HepG2 (cell line): Measurements from ENCODE around the gene SLC25A45. TPM values are rescaled to one million over a fixed set of nuclear protein-coding genes. Genes with fewer than 3 reads are reported as not detected.
A peak's percentile ranks its signal among the peaks of the same experiment; 100 is the strongest.

Experiments
- ATF7-NPFF ChIP-seq: sonication (generic); formaldehyde crosslinking; IDR thresholded peaks from 2 replicates; pipeline ENCODE4 v1.8.1; 2023; ENCODE audit warnings: mild to moderate bottlenecking, low read depth, missing genetic modification reagents, moderate library complexity
- FOXP4 ChIP-seq: sonication (generic); formaldehyde crosslinking; IDR thresholded peaks from 2 replicates; pipeline ENCODE4 v1.4.0; 2020; ENCODE audit warnings: missing genetic modification reagents
- GZF1 ChIP-seq: sonication (generic); formaldehyde crosslinking; IDR thresholded peaks from 2 replicates; pipeline ENCODE4 v1.5.1; 2020; ENCODE audit warnings: mild to moderate bottlenecking, missing genetic modification reagents
- HNF4A ChIP-seq: sonication (generic); formaldehyde crosslinking; IDR thresholded peaks from 2 replicates; pipeline ENCODE4 v1.4.0; 2020; ENCODE audit warnings: missing genetic modification reagents
- MEIS2 ChIP-seq: sonication (generic); formaldehyde crosslinking; IDR thresholded peaks from 2 replicates; pipeline ENCODE4 v1.9.0; 2021; ENCODE audit warnings: mild to moderate bottlenecking, missing genetic modification reagents
- POLR2AphosphoS2 ChIP-seq: IDR thresholded peaks from 2 replicates; pipeline ENCODE4 v1.6.1; 2011; ENCODE audit warnings: low read depth, low read length, improper control_type of control experiment
- STAG1 ChIP-seq: sonication (generic); formaldehyde crosslinking; IDR thresholded peaks from 2 replicates; pipeline ENCODE4 v1.4.0; 2020; ENCODE audit warnings: missing genetic modification reagents
- TCF7L2 ChIP-seq: IDR thresholded peaks from 2 replicates; pipeline ENCODE4 v1.6.1; 2011; ENCODE audit warnings: mild to moderate bottlenecking, low read depth, low read length, moderate library complexity
- TFDP2 ChIP-seq: sonication (generic); formaldehyde crosslinking; IDR thresholded peaks from 2 replicates; pipeline ENCODE4 v1.4.0; 2020; ENCODE audit warnings: missing genetic modification reagents
- THAP9 ChIP-seq: sonication (generic); formaldehyde crosslinking; IDR thresholded peaks from 2 replicates; pipeline ENCODE4; 2020; ENCODE audit warnings: missing genetic modification reagents, mild to moderate bottlenecking, borderline replicate concordance
- ZBTB25 ChIP-seq: IDR thresholded peaks from 2 replicates; pipeline ENCODE4 v1.6.1; 2018; ENCODE audit warnings: missing genetic modification reagents
- ZFP62 ChIP-seq: sonication (generic); formaldehyde crosslinking; IDR thresholded peaks from 2 replicates; pipeline ENCODE4 v1.4.0; 2020; ENCODE audit warnings: missing genetic modification reagents
- ZMAT3 ChIP-seq: sonication (generic); formaldehyde crosslinking; conservative IDR thresholded peaks from 2 replicates; pipeline ENCODE4 v1.7.0; 2021; ENCODE audit warnings: missing genetic modification reagents
- ZNF350 ChIP-seq: sonication (generic); formaldehyde crosslinking; IDR thresholded peaks from 2 replicates; pipeline ENCODE4 v1.4.0; 2020; ENCODE audit warnings: mild to moderate bottlenecking, low read depth, missing genetic modification reagents, borderline replicate concordance
- ZNF709 ChIP-seq: sonication (generic); formaldehyde crosslinking; IDR thresholded peaks from 2 replicates; pipeline ENCODE4 v1.5.0; 2020; ENCODE audit warnings: mild to moderate bottlenecking, missing genetic modification reagents
- ZNF792 ChIP-seq: IDR thresholded peaks from 2 replicates; pipeline ENCODE4 v1.6.1; 2016
- ZSCAN22 ChIP-seq: sonication (generic); formaldehyde crosslinking; IDR thresholded peaks from 2 replicates; pipeline ENCODE4 v1.4.0; 2020; ENCODE audit warnings: mild to moderate bottlenecking, missing genetic modification reagents
- polyA plus RNA-seq, 8 experiments: library from polyadenylated mRNA; depleted of rRNA in 3 of 8; stranded (reverse) in 7 of 8; unstranded in 1 of 8; fragments of >200 nt; fragmentation: Illumina TruSeq in 4 of 8; extraction: Trizol in 4 of 8; gene quantifications; 2 replicates each; pipeline versions ENCODE4 v1.2.1 to v1.2.3, GENCODE V29; 2011 to 2016; ENCODE audit warnings: low read depth in 4 of 8, missing spikeins in 1 of 8, mixed read lengths in 1 of 8; ENCODE audit not compliant: insufficient read depth in 1 of 8
- total RNA-seq, 5 experiments: library from RNA; depleted of rRNA; stranded (reverse); fragments of >200 nt; fragmentation: Illumina TruSeq; extraction: Trizol; gene quantifications; 2 replicates each; pipeline ENCODE4 v1.2.3, GENCODE V29; 2016; ENCODE audit warnings: low read depth in 1 of 5
- TF ChIP-seq, protein P1 (sequence below), 2 experiments: sonication (generic) in 1 of 2; formaldehyde crosslinking in 1 of 2; IDR thresholded peaks; 2 replicates each; pipeline versions ENCODE4 v1.4.0 to v1.6.1; 2016 to 2020; ENCODE audit warnings: borderline replicate concordance in 1 of 2, low read depth in 1 of 2, mild to moderate bottlenecking in 1 of 2, missing genetic modification reagents in 1 of 2

The SLC25A45 gene
- total and polyA plus RNA-seq, 2 of the 13 experiments (the other 11 are each of a cell fraction or from before 2014, with no cell fraction given) = 1.2 to 3.4 TPM

DNA sequence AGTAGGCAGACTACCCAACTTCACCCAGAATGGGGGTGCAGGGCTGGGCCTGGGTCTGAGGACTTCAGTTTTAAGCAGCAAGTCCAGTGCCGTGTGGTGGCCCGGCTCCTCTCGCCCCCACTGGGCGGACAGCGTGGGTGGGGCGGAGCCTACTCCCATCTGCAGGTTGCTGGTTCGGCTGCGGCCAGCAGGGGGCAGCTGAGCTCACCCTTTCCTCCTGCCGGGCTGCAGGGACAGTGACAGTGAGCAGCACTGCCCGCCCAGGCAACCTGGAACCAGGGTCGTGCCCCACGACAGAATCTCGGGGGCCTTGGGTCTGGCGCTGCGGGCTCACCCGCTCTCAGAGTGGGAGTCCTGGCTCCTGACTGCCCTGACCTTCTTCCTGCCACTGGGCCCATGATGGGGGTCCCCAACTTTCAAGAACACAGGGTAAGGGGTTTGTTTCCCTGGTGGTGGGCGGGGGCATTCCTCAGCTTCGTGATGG lies 33.9 kb upstream of the SLC25A45 start (continued):
- TF ChIP-seq THAP9 (CRISPR knock-in tag) = 0 out of 2 replicates have a peak, but pooled peaks have one; percentile 29
- TF ChIP-seq FOXP4 (CRISPR knock-in tag) = peak; percentile 68; the same call in 1 of the 2 replicates
- peak; percentile 71; the same call in 1 of the 2 replicates for TF ChIP-seq ZMAT3 (CRISPR knock-in tag)
- TF ChIP-seq ZBTB25 (CRISPR knock-in tag) = no peak; the same call in 1 of the 2 replicates
- peak; percentile 63 for TF ChIP-seq ZNF350 (CRISPR knock-in tag)
- TF ChIP-seq ZNF709 = 0 out of 2 replicates have a peak, but pooled peaks have one; percentile 19
- no peak for TF ChIP-seq TCF7L2
- TF ChIP-seq ZNF792 (CRISPR knock-in tag) = peak; percentile 71; the same call in 1 of the 2 replicates
- TF ChIP-seq ZSCAN22 = no peak
- TF ChIP-seq STAG1 = peak; percentile 96
- no peak for TF ChIP-seq TFDP2 (CRISPR knock-in tag)
- no peak for TF ChIP-seq POLR2AphosphoS2
- TF ChIP-seq HNF4A = peak; percentile 51; the same call in 1 of the 2 replicates
- TF ChIP-seq, protein P1, sequence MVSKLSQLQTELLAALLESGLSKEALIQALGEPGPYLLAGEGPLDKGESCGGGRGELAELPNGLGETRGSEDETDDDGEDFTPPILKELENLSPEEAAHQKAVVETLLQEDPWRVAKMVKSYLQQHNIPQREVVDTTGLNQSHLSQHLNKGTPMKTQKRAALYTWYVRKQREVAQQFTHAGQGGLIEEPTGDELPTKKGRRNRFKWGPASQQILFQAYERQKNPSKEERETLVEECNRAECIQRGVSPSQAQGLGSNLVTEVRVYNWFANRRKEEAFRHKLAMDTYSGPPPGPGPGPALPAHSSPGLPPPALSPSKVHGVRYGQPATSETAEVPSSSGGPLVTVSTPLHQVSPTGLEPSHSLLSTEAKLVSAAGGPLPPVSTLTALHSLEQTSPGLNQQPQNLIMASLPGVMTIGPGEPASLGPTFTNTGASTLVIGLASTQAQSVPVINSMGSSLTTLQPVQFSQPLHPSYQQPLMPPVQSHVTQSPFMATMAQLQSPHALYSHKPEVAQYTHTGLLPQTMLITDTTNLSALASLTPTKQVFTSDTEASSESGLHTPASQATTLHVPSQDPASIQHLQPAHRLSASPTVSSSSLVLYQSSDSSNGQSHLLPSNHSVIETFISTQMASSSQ (IDR thresholded peaks at IDR 0.05; ENCODE audit: low read depth) = no peak
- TF ChIP-seq, protein P1 (CRISPR knock-in tag; IDR thresholded peaks at IDR 0.05; ENCODE audit: borderline replicate concordance) = peak; percentile 48; the same call in 1 of the 2 replicates
- TF ChIP-seq GZF1 (CRISPR knock-in tag) = no peak
- TF ChIP-seq ATF7-NPFF = no peak; the same call in 1 of the 2 replicates
- TF ChIP-seq ZFP62 (CRISPR knock-in tag) = no peak
- TF ChIP-seq MEIS2 = peak; percentile 73; the same call in 1 of the 2 replicates
